WTC11 (cell line): Measurements from ENCODE around the gene HLCS.

Source experiments
- CREB1 ChIP-seq: sonication (generic); formaldehyde crosslinking; IDR thresholded peaks from 2 replicates; pipeline ENCODE4 v1.8.0; 2023; ENCODE audit warnings: mild to moderate bottlenecking, missing genetic modification reagents
- CREM ChIP-seq: sonication (generic); formaldehyde crosslinking; IDR thresholded peaks from 2 replicates; pipeline ENCODE4 v1.8.1; 2022; ENCODE audit warnings: mild to moderate bottlenecking, missing genetic modification reagents, moderate library complexity
- ELF4 ChIP-seq: sonication (generic); formaldehyde crosslinking; IDR thresholded peaks from 2 replicates; pipeline ENCODE4 v1.8.1; 2022; ENCODE audit warnings: low read depth, mild to moderate bottlenecking, moderate library complexity, missing genetic modification reagents
- GABPB1 ChIP-seq: sonication (generic); formaldehyde crosslinking; IDR thresholded peaks from 2 replicates; pipeline ENCODE4 v1.8.1; 2023; ENCODE audit warnings: mild to moderate bottlenecking, missing genetic modification reagents
- JUN ChIP-seq: sonication (generic); formaldehyde crosslinking; IDR thresholded peaks from 2 replicates; pipeline ENCODE4 v1.8.0; 2023; ENCODE audit warnings: mild to moderate bottlenecking, missing genetic modification reagents
- NR3C1 ChIP-seq: sonication (generic); formaldehyde crosslinking; conservative IDR thresholded peaks from 2 replicates; pipeline ENCODE4 v1.8.1; 2023; ENCODE audit warnings: low read depth, mild to moderate bottlenecking, missing genetic modification reagents
- SP1 ChIP-seq: sonication (generic); formaldehyde crosslinking; conservative IDR thresholded peaks from 2 replicates; pipeline ENCODE4 v1.8.1; 2022; ENCODE audit warnings: missing genetic modification reagents
- TEAD4 ChIP-seq: sonication (generic); formaldehyde crosslinking; IDR thresholded peaks from 2 replicates; pipeline ENCODE4 v1.8.0; 2022; ENCODE audit warnings: mild to moderate bottlenecking, missing genetic modification reagents
- TF ChIP-seq, protein P1 (sequence below): sonication (generic); formaldehyde crosslinking; IDR thresholded peaks from 2 replicates; pipeline ENCODE4 v1.8.0; 2023; ENCODE audit warnings: missing genetic modification reagents, mild to moderate bottlenecking, borderline replicate concordance
- TF ChIP-seq, protein P2 (sequence below): fragments of 200-600 bp; IDR thresholded peaks from 2 replicates; pipeline ENCODE4 v1.8.0; 2022; ENCODE audit warnings: antibody characterized with exemption
- TF ChIP-seq, protein P3 (sequence below): sonication (generic); formaldehyde crosslinking; IDR thresholded peaks from 2 replicates; pipeline ENCODE4 v1.8.1; 2022; ENCODE audit warnings: mild to moderate bottlenecking, missing genetic modification reagents, moderate library complexity, borderline replicate concordance
- TF ChIP-seq, protein P4 (sequence below): sonication (generic); formaldehyde crosslinking; IDR thresholded peaks from 2 replicates; pipeline ENCODE4 v1.8.1; 2022; ENCODE audit warnings: mild to moderate bottlenecking, moderate library complexity, missing genetic modification reagents

DNA sequence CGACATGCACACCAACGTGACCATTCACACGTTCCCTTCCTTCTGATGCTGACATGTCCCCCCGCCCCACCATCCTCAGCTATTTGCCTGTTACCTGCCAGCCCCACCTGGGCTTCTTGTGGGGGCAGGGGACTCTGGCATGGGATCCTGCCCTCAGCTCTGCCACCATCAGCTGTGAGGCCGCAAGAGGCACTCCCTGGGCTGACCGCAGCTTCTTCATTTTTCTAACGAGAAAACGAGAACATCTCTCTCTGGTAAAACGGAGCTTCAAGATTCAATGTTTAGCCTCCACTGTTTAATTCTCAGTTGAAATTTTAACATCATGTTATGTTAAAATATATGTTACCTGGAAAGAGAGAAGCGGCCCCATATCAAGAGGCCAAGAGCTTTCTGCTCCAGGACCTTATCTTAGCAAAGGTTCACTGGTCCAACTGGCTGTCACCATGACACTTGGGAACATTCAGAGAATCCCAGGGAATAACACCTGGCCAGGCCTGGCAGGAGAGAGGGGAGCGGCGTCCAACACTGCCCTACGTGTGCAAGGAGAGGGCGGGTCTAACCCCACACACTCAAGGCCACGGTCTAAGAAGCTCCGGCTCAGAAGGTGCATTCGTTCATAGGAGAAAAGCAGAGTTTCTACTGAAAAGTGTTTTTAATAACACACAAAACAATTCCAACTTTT lies 51.3 kb downstream of the HLCS start:
- TF ChIP-seq, protein P1, sequence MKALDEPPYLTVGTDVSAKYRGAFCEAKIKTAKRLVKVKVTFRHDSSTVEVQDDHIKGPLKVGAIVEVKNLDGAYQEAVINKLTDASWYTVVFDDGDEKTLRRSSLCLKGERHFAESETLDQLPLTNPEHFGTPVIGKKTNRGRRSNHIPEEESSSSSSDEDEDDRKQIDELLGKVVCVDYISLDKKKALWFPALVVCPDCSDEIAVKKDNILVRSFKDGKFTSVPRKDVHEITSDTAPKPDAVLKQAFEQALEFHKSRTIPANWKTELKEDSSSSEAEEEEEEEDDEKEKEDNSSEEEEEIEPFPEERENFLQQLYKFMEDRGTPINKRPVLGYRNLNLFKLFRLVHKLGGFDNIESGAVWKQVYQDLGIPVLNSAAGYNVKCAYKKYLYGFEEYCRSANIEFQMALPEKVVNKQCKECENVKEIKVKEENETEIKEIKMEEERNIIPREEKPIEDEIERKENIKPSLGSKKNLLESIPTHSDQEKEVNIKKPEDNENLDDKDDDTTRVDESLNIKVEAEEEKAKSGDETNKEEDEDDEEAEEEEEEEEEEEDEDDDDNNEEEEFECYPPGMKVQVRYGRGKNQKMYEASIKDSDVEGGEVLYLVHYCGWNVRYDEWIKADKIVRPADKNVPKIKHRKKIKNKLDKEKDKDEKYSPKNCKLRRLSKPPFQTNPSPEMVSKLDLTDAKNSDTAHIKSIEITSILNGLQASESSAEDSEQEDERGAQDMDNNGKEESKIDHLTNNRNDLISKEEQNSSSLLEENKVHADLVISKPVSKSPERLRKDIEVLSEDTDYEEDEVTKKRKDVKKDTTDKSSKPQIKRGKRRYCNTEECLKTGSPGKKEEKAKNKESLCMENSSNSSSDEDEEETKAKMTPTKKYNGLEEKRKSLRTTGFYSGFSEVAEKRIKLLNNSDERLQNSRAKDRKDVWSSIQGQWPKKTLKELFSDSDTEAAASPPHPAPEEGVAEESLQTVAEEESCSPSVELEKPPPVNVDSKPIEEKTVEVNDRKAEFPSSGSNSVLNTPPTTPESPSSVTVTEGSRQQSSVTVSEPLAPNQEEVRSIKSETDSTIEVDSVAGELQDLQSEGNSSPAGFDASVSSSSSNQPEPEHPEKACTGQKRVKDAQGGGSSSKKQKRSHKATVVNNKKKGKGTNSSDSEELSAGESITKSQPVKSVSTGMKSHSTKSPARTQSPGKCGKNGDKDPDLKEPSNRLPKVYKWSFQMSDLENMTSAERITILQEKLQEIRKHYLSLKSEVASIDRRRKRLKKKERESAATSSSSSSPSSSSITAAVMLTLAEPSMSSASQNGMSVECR (CRISPR knock-in tag) = no peak
- TF ChIP-seq, protein P2, sequence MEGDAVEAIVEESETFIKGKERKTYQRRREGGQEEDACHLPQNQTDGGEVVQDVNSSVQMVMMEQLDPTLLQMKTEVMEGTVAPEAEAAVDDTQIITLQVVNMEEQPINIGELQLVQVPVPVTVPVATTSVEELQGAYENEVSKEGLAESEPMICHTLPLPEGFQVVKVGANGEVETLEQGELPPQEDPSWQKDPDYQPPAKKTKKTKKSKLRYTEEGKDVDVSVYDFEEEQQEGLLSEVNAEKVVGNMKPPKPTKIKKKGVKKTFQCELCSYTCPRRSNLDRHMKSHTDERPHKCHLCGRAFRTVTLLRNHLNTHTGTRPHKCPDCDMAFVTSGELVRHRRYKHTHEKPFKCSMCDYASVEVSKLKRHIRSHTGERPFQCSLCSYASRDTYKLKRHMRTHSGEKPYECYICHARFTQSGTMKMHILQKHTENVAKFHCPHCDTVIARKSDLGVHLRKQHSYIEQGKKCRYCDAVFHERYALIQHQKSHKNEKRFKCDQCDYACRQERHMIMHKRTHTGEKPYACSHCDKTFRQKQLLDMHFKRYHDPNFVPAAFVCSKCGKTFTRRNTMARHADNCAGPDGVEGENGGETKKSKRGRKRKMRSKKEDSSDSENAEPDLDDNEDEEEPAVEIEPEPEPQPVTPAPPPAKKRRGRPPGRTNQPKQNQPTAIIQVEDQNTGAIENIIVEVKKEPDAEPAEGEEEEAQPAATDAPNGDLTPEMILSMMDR = no peak
- TF ChIP-seq, protein P3, sequence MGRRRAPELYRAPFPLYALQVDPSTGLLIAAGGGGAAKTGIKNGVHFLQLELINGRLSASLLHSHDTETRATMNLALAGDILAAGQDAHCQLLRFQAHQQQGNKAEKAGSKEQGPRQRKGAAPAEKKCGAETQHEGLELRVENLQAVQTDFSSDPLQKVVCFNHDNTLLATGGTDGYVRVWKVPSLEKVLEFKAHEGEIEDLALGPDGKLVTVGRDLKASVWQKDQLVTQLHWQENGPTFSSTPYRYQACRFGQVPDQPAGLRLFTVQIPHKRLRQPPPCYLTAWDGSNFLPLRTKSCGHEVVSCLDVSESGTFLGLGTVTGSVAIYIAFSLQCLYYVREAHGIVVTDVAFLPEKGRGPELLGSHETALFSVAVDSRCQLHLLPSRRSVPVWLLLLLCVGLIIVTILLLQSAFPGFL (CRISPR knock-in tag) = no peak
- TF ChIP-seq ELF4 (CRISPR knock-in tag) (no peak), CREB1 (no peak), SP1 (no peak), NR3C1 (CRISPR knock-in tag) (no peak), TEAD4 (no peak), GABPB1 (CRISPR knock-in tag) (no peak), JUN (CRISPR knock-in tag) (no peak), CREM (CRISPR knock-in tag) (no peak)
- TF ChIP-seq, protein P4, sequence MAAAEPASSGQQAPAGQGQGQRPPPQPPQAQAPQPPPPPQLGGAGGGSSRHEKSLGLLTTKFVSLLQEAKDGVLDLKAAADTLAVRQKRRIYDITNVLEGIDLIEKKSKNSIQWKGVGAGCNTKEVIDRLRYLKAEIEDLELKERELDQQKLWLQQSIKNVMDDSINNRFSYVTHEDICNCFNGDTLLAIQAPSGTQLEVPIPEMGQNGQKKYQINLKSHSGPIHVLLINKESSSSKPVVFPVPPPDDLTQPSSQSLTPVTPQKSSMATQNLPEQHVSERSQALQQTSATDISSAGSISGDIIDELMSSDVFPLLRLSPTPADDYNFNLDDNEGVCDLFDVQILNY (CRISPR knock-in tag) = no peak
